A673 (cell line): Measurements from ENCODE around the gene MLPH. TPM values are rescaled to one million over a fixed set of nuclear protein-coding genes. Genes with fewer than 3 reads are reported as not detected.

Source experiments
- BruUV-seq: library from RNA; stranded (reverse); fragments of 400-500 nt; replicated peaks from 2 replicates; lab custom pipeline; 2021; lab: Mats Ljungman, UMichigan
- CTCF ChIA-PET: fragments of 300-600 bp; sonication (Branson Sonifier 250); formaldehyde crosslinking; loops from one replicate; lab custom pipeline; 2022; ENCODE audit warnings: antibody characterized with exemption; lab: Charles Lee
- POLR2A ChIA-PET: fragments of 300-600 bp; sonication (Branson Sonifier 250); formaldehyde crosslinking; loops from one replicate; lab custom pipeline; 2022; ENCODE audit warnings: antibody characterized with exemption; ENCODE audit not compliant: low non-redundant PET; lab: Charles Lee
- DNase-seq: peaks from one replicate; pipeline ENCODE4 v3.0.0-alpha.2; 2015; ENCODE audit warnings: low spot score
- H3K27ac ChIP-seq: fragments of 200-600 bp; sonication (generic); 2 replicates; pipeline ENCODE4 v1.5.1; 2016; ENCODE audit warnings: mixed run types, low read depth, mild to moderate bottlenecking, mixed read lengths, antibody characterized with exemption, low read length; ENCODE audit not compliant: poor library complexity, severe bottlenecking
- H3K27me3 ChIP-seq: fragments of 200-600 bp; sonication (generic); replicated peaks from 2 replicates; pipeline ENCODE4 v1.6.1; 2017; ENCODE audit warnings: mixed run types, low read depth, mild to moderate bottlenecking, mixed read lengths, antibody characterized with exemption, low read length; ENCODE audit not compliant: insufficient read depth, poor library complexity
- H3K36me3 ChIP-seq: fragments of 200-600 bp; sonication (generic); 2 replicates; pipeline ENCODE4 v1.6.1; 2016; ENCODE audit warnings: mixed run types, mild to moderate bottlenecking, mixed read lengths, antibody characterized with exemption, low read length; ENCODE audit not compliant: insufficient read depth, poor library complexity, severe bottlenecking
- H3K4me1 ChIP-seq: fragments of 200-600 bp; sonication (generic); 2 replicates; pipeline ENCODE4 v1.6.1; 2017; ENCODE audit warnings: mixed run types, mild to moderate bottlenecking, mixed read lengths, antibody characterized with exemption, low read length; ENCODE audit not compliant: insufficient read depth, poor library complexity, severe bottlenecking
- H3K4me3 ChIP-seq: fragments of 200-600 bp; sonication (generic); 2 replicates; pipeline ENCODE4 v1.5.1; 2016; ENCODE audit warnings: low read depth, mixed run types, mild to moderate bottlenecking, mixed read lengths, low read length; ENCODE audit not compliant: poor library complexity, severe bottlenecking
- H3K9me3 ChIP-seq: fragments of 200-600 bp; sonication (generic); 2 replicates; pipeline ENCODE4 v1.6.1; 2016; ENCODE audit warnings: mixed run types, low read depth, mild to moderate bottlenecking, mixed read lengths, antibody characterized with exemption, low read length; ENCODE audit not compliant: poor library complexity, severe bottlenecking
- EZH2 ChIP-seq: fragments of 200-600 bp; sonication (generic); IDR thresholded peaks from 2 replicates; pipeline ENCODE4 v1.6.1; 2017; ENCODE audit warnings: borderline replicate concordance, low read depth, mild to moderate bottlenecking, mixed read lengths, antibody characterized with exemption, low read length; ENCODE audit not compliant: poor library complexity, severe bottlenecking
- intact Hi-C: fragments of 100-400 bp; cut with micrococcal nuclease; formaldehyde crosslinking; loops from one replicate; pipeline ENCODE4 v1.10.0; 2022; ENCODE audit not compliant: unreplicated experiment
- total RNA-seq: library from RNA; stranded (reverse); gene quantifications from 2 replicates; pipeline ENCODE4 v1.2.3, GENCODE V29; 2021
- TF ChIP-seq, protein P1 (sequence below): fragments of 300-800, 200-600 bp; sonication (generic); conservative IDR thresholded peaks from 2 replicates; pipeline ENCODE4 v1.5.1; 2017; ENCODE audit warnings: low read depth, mild to moderate bottlenecking, antibody characterized with exemption, low read length, moderate library complexity, mixed read lengths

MLPH gene
- total RNA-seq, 1 experiment from 2014 or later = not detected

GRCh38 chr2:237448171-237448570 lies 38.9 kb upstream of the MLPH start:
- no peak for TF ChIP-seq EZH2
- TF ChIP-seq, protein P1, sequence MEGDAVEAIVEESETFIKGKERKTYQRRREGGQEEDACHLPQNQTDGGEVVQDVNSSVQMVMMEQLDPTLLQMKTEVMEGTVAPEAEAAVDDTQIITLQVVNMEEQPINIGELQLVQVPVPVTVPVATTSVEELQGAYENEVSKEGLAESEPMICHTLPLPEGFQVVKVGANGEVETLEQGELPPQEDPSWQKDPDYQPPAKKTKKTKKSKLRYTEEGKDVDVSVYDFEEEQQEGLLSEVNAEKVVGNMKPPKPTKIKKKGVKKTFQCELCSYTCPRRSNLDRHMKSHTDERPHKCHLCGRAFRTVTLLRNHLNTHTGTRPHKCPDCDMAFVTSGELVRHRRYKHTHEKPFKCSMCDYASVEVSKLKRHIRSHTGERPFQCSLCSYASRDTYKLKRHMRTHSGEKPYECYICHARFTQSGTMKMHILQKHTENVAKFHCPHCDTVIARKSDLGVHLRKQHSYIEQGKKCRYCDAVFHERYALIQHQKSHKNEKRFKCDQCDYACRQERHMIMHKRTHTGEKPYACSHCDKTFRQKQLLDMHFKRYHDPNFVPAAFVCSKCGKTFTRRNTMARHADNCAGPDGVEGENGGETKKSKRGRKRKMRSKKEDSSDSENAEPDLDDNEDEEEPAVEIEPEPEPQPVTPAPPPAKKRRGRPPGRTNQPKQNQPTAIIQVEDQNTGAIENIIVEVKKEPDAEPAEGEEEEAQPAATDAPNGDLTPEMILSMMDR = no peak
- BruUV-seq = no TSS peak
- no peaks in the 10 kb centered on the region for H3K27me3 ChIP-seq
- no peak for DNase-seq
- intact Hi-C loops = no loop called here
- no peak overlapping the region for H3K27ac ChIP-seq
- ChIA-PET CTCF (no interaction called here), POLR2A (no interaction called here)
- no peaks in the 10 kb centered on the region for H3K36me3 ChIP-seq
- peaks cover 9% of the 10 kb centered on the region for H3K4me1 ChIP-seq
- H3K9me3 ChIP-seq = no peaks in the 10 kb centered on the region
- H3K4me3 ChIP-seq = no peak overlapping the region

DNA sequence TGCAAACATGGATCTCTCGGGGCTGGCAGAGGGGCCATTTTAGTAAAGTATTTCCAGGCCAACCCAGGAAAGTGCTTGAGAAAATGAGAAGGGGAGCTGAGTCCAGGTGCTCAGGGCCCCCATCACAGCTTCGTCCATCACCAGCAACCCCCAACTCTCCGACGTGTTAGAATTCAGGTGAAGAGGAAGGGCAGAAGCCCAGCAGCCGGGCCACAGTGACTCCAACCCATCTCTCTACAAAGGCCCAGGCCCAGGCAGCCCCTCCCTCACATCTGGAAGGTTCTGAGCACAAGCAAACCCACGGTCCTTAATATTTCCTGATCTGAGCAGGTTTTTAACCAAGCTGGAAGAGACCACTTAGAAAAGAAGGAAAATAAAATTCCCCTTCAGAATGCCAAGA lies 38.4 kb upstream of the MLPH start:
- no peaks in the 10 kb centered on the region for H3K9me3 ChIP-seq
- H3K36me3 ChIP-seq = no peaks in the 10 kb centered on the region
- TF ChIP-seq, protein P1 = no peak
- no peak for TF ChIP-seq EZH2
- CTCF ChIA-PET = no interaction called here
- no TSS peak for BruUV-seq
- no peak overlapping the region for H3K4me3 ChIP-seq
- peaks cover 9% of the 10 kb centered on the region for H3K4me1 ChIP-seq
- no peak overlapping the region for H3K27ac ChIP-seq
- DNase-seq = no peak
- no peaks in the 10 kb centered on the region for H3K27me3 ChIP-seq
- POLR2A ChIA-PET = no interaction called here
- intact Hi-C loops = no loop called here

DNA sequence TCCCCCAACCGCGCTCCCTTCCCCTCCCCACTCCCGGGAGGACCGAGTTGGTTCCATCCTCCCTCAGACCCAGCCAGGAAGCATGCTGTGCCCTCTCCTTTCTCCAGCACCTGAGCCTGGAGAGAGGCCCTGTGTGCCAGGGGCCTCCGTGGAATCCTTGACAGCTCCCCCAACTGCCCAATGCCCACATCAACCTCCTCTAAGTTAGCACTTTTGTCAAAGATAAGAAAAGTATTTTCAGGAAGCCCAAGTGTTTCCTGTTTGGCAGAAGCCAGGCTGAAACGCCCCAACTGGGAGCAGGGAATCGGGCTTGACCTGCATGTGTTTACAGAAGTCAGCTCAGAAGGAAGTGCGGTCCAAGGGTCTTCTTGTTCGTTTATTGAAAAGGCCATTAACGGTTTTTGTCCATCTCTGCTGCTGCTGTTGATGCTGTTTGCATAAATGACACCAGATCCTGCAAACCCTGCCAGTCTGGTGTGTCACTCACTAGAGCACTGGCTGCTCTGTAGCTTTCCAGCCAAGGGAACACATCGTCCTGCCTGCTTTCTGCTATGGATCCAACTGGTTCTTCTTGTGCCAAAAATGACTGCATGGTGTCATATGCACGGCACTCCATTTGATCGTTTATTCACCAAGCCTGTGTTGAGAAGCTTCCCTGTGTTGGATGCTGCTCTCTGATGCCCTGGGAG lies 37.7 kb upstream of the MLPH start:
- DNase-seq = no peak
- no peak overlapping the region for H3K27ac ChIP-seq
- ChIA-PET POLR2A (no interaction called here), CTCF (no interaction called here)
- peaks cover 9% of the 10 kb centered on the region for H3K4me1 ChIP-seq
- no peaks in the 10 kb centered on the region for H3K27me3 ChIP-seq
- intact Hi-C loops = no loop called here
- TF ChIP-seq EZH2 = no peak
- TF ChIP-seq, protein P1 = no peak
- H3K4me3 ChIP-seq = no peak overlapping the region
- no peaks in the 10 kb centered on the region for H3K9me3 ChIP-seq
- H3K36me3 ChIP-seq = no peaks in the 10 kb centered on the region
- no TSS peak for BruUV-seq
